ENCODE results near the gene PSME2. TPM values are rescaled to one million over a fixed set of nuclear protein-coding genes. Genes with fewer than 3 reads are reported as not detected.
A peak's percentile ranks its signal among the peaks of the same experiment; 100 is the strongest.

PSME2 gene
- total RNA-seq, 2 experiments from 2014 or later, result 577 to 623 TPM

DNA sequence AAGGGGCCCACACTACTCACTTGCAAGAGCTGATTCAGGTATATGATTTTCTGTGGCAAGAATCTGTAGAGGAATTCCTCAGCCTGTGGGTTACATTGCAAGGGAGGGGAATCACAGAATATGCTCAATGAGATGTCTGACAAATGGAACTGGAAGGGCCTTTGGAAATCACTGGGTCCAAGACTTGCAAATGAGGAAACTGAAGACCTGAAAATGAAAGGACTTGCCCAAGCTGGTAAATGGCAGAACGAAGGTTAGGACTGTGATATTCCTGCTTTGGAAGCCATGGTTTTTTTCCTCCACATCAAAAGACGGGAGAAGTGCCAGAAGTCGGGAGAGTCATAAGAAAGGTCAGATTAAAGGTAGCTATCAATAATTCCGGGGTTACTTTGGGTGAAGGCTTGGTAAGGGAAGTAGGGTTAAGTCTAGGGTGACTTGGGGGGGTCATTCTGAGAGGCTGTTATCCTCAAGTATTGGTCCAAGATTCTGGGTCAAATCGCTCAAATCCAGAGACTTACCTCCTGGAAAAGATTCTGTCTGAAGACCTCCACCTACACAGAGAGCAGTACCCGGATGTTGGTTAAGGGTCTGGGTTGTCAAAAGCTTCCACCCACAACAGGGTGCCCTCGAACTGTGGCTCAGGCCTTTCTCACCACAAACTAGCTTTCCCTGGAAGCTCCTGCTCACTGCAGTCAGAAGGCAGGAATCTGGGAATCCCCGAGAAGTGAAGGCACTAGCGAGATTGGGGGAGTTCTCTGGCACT is 539 bp downstream of the PSME2 start:
- Mint-ChIP-seq H3K27ac (peak overlapping the region; percentile 99), H3K9me3 (ENCODE audit: low read depth) (no peaks in the 10 kb centered on the region), H3K4me3 (peak overlapping the region; percentile 94), H3K4me1 (peaks cover 69% of the 10 kb centered on the region), H3K27me3 (no peaks in the 10 kb centered on the region), H3K36me3 (peaks cover 70% of the 10 kb centered on the region)
- ATAC-seq, result no peak
- CTCF ChIA-PET, result interaction anchor here (0.5 to 7.4 kb wide), 10 partner anchors 9 to 165 kb away, joined by 3 to 99 read pairs (median 5); partner anchors contain the start of genes IRF9, LTB4R, PSME1 and TINF2
- no peak for DNase-seq

DNA sequence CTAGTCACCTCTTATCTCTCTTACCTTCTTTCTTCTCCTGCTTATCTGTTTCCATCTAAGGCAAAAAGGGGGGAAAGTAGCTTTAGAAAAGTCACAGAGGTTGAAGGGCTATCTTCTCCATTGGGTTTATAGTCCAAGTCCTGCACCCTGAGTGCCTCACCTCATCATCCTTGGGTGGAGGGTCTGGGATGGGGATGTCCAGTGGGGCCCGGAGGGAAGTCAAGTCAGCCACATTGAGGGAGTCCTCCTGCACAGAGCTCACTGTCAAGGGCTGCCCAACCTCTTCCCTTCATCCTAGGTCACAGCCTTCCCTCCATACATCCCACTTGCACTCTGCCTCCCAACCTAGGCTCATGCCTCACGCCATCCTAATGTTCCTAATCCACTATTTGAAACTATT is 1.2 kb downstream of the PSME2 start:
- CTCF ChIA-PET, result interaction anchor here (0.5 to 7.4 kb wide), 4 partner anchors 8 to 166 kb away, joined by 3 to 99 read pairs (median 18); partner anchors contain the start of genes IRF9, LTB4R and PSME1
- peaks cover 70% of the 10 kb centered on the region for H3K36me3 Mint-ChIP-seq
- no peaks in the 10 kb centered on the region for H3K9me3 Mint-ChIP-seq (ENCODE audit: low read depth)
- peak overlapping the region; percentile 99 for H3K27ac Mint-ChIP-seq
- DNase-seq (no peak), ATAC-seq (no peak)
- H3K27me3 Mint-ChIP-seq, result no peaks in the 10 kb centered on the region
- H3K4me1 Mint-ChIP-seq, result peaks cover 63% of the 10 kb centered on the region
- H3K4me3 Mint-ChIP-seq, result peak overlapping the region; percentile 94

DNA sequence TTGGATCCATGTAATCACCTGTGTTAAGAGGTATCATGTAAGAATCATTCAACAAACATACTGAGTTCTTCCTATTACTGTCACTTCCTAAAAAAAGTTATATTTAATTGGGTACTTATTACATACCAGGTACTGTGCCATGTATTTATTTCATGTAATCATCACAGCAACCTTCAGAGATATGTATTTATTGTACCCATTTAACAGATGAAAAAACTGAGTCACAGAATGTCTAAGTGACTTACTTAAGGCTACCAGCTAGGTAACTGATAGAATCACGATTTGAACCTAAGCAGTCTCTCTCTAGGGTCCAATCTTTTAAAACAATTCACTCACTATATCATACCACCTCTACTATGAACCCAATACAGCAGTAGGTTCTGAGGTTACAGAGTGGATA is 2.0 kb downstream of the PSME2 start:
- Mint-ChIP-seq H3K27me3 (no peaks in the 10 kb centered on the region), H3K27ac (peak overlapping the region; percentile 64), H3K9me3 (ENCODE audit: low read depth) (no peaks in the 10 kb centered on the region), H3K4me1 (peaks cover 61% of the 10 kb centered on the region), H3K36me3 (peaks cover 69% of the 10 kb centered on the region), H3K4me3 (peak overlapping the region; percentile 94)
- CTCF ChIA-PET, result interaction anchor here (2.4 kb wide), 1 partner anchor 17 kb away, joined by 10 read pairs; the partner anchor contains the start of gene IRF9
- DNase-seq (no peak), ATAC-seq (no peak)

DNA sequence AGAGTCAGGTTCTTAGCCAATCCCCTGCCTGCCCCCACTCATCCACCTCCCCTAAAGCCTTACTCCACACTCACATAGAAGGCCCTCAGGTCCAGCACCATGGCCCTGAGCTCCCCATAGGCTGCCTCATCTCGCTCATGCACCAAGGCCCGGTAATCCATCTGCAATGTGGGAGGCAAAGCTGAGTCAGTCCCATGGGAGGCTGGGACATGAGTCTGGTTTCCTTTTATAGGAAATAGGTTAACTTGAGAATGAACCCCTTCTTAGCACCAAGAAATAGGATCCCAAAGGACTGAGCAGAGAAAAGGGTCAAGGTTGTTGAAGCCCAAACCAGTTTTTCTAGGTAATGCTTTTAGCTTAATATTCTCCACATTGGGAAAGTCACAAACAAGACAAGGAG is 2.9 kb downstream of the PSME2 start:
- peaks cover 69% of the 10 kb centered on the region for H3K36me3 Mint-ChIP-seq
- no peaks in the 10 kb centered on the region for H3K9me3 Mint-ChIP-seq (ENCODE audit: low read depth)
- no peak for DNase-seq
- H3K4me3 Mint-ChIP-seq, result no peak overlapping the region
- H3K27me3 Mint-ChIP-seq, result no peaks in the 10 kb centered on the region
- ATAC-seq, result no peak
- CTCF ChIA-PET, result interaction anchor here (2.4 kb wide), 1 partner anchor 18 kb away, joined by 10 read pairs; the partner anchor contains the start of gene IRF9
- peaks cover 61% of the 10 kb centered on the region for H3K4me1 Mint-ChIP-seq
- peak overlapping the region; percentile 45 for H3K27ac Mint-ChIP-seq

DNA sequence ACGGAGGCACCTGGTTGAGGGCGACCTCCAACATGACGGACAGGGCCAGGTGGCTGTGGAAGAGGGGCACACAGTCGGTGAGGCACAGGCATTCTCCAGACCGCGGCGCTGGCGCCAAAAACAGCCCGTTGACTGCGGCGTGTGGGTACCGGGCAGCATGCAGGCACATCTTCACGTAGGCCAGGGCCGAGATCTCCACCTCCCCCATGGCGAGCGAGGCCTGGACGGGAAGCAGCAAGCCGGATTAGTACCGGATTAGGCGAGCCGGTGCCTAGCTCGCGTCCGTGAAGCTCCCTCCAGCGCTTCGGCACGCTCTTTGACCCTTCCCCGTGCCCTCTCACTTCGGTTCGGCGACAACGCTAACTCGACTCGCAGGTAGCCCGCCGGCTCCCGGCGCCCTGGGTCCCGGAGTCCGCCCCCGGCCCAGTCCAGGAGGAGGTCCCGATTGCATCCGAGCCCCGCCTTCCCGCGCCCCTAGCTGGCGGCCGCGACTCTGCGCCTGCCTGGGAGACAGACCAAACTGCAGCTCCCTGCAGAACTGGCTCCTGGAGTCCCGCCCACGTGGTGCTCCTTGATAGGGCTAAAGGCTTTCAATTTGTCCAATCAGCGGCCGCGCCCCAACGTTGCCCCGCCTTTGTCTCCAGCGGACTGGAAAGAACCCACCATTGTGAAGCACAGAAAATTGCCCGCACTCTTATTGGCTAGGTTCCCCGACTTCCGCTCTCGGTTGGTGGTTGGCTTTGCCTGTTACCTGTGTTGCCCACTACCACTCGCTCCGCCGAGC is 5.1 kb downstream of the PSME2 start, which contains the start of gene EMC9:
TSS of gene EMC9 (minus strand) at position 495 of the 784 bp plus-strand sequence. CDS start at position 208, 287 bp downstream.
- peak within 1 kb of the TSS; percentile 91 for H3K27ac Mint-ChIP-seq
- CTCF ChIA-PET, result interaction anchor here (0.6 to 7.3 kb wide), 16 partner anchors 9 to 188 kb away, joined by 3 to 69 read pairs (median 3); partner anchors contain the start of genes CIDEB, DHRS4, IRF9 and PCK2
- H3K4me3 Mint-ChIP-seq, result peak within 1 kb of the TSS; percentile 98
- no peaks in the 10 kb centered on the region for H3K9me3 Mint-ChIP-seq (ENCODE audit: low read depth)
- peaks cover 78% of the 10 kb centered on the region for H3K36me3 Mint-ChIP-seq
- H3K27me3 Mint-ChIP-seq, result no peaks in the 10 kb centered on the region
- peak; percentile 91 for ATAC-seq
- H3K4me1 Mint-ChIP-seq, result peaks cover 74% of the 10 kb centered on the region
- DNase-seq, result peak; percentile 100

DNA sequence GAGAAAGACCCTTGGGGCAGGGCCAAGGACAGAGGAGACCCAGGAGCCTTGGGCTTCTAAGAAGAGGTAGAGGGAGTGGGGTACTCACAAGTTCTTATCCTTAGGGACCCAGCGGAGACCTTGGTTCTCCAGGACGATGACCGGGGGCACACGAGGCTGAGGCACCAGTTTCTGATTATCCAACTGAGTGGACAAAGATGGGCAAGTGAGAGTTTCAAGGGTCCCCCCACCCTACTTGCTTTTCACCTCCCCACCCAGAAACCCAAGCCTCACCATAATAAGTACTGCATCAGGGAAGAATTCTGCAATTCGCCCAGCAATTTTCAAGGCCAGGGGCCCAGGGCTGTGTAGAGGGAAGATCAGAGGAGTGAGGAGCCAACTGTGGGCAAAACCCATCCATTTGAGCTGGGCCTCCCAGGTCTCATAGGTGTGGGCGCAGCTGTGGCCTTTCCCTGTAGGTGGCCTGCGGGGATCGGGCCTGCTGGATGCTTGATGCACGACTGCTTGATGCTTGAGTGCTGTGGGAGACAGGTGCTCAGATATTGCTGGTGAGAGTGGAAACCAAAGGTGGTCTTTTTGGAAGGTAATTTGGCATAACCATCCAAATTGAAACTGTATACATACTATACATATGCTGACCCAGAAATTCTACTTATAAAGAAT is 7.0 kb downstream of the PSME2 start:
- Mint-ChIP-seq H3K9me3 (ENCODE audit: low read depth) (no peaks in the 10 kb centered on the region), H3K27ac (peak overlapping the region; percentile 29), H3K4me3 (peak overlapping the region; percentile 98), H3K4me1 (peaks cover 64% of the 10 kb centered on the region), H3K36me3 (peaks cover 63% of the 10 kb centered on the region), H3K27me3 (no peaks in the 10 kb centered on the region)
- ATAC-seq (no peak), DNase-seq (peak; percentile 61)
- CTCF ChIA-PET, result interaction anchor here (1.6 to 7.3 kb wide), 3 partner anchors 22 to 44 kb away, joined by 3 to 69 read pairs (median 52); partner anchors contain the start of genes DCAF11, IRF9 and NRL

DNA sequence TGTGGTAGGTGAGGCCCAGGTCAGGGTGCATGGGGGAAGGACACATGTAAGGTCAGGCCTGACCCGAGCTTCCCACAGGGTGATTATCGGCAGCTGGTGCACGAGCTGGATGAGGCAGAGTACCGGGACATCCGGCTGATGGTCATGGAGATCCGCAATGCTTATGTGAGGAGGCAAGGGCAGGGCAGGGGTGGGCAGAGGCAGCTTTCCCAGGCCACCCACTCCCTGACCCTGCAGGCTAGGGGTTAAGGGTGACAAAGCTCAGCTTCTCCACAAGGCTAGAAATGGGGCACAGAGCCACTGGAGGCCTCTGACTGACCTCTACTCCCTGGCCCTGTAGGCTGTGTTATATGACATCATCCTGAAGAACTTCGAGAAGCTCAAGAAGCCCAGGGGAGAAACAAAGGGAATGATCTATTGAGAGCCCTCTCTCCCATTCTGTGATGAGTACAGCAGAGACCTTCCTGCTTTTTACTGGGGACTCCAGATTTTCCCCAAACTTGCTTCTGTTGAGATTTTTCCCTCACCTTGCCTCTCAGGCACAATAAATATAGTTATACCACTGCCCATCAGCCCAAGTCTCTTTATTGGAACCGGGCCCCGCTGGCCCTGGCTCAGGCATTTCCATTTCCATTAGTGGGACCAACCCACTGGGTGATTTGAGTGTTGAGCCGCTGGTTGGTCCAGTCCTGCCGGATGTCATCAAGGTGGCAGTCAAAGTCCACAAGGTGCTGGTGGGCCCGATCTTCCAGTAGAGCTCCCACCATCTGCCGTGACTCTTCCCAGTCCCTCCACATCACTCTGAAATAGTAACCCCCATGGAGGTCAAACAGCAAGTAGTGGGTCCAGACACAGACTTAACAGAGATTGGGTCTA is 7.8 kb downstream of the PSME2 start:
- Mint-ChIP-seq H3K27ac (peak overlapping the region; percentile 24), H3K4me3 (peak overlapping the region; percentile 98), H3K4me1 (peaks cover 56% of the 10 kb centered on the region), H3K9me3 (ENCODE audit: low read depth) (no peaks in the 10 kb centered on the region), H3K36me3 (peaks cover 57% of the 10 kb centered on the region), H3K27me3 (no peaks in the 10 kb centered on the region)
- no peak for ATAC-seq
- no peak for DNase-seq
- CTCF ChIA-PET, result interaction anchor here (0.9 to 7.3 kb wide), 5 partner anchors 8 to 195 kb away, joined by 3 to 69 read pairs (median 33); partner anchors contain the start of genes DCAF11, IRF9, NRL and PSME2

DNA sequence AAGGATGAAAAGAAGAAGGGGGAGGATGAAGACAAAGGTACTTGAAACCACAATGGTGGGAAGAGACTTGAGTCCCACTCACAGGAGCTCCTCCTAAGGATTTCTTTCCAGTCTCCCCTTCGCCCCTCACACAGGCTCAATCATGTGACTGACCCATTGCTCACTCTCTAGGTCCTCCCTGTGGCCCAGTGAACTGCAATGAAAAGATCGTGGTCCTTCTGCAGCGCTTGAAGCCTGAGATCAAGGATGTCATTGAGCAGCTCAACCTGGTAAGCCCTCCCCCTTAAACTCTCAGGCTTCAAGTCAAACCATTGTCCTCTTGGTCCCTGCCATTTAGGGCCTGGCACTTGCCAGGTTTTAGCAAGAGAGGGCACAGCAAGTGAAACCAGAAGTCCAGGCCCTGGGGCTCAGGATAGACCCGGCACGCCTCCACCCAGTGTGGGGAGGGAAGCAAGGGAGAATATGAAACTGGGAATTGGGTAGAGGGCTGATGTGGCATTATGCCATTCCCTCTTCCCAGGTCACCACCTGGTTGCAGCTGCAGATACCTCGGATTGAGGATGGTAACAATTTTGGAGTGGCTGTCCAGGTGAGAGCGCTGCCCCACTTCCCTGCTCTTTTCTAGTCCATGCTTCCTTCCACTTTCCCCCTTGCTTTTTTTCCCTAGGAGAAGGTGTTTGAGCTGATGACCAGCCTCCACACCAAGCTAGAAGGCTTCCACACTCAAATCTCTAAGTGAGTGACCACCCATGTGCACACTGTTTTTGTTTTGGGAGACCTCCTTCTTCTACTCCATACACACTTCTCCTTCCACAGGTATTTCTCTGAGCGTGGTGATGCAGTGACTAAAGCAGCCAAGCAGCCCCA is 8.6 kb downstream of the PSME2 start:
- Mint-ChIP-seq H3K9me3 (ENCODE audit: low read depth) (no peaks in the 10 kb centered on the region), H3K36me3 (peaks cover 49% of the 10 kb centered on the region), H3K4me1 (peaks cover 50% of the 10 kb centered on the region), H3K27me3 (no peaks in the 10 kb centered on the region), H3K27ac (peak overlapping the region; percentile 74), H3K4me3 (peak overlapping the region; percentile 91)
- CTCF ChIA-PET, result interaction anchor here (0.7 to 7.3 kb wide), 9 partner anchors 9 to 196 kb away, joined by 3 to 69 read pairs (median 3); partner anchors contain the start of genes DCAF11, IRF9, NRL and PSME2
- no peak for DNase-seq
- no peak for ATAC-seq

DNA sequence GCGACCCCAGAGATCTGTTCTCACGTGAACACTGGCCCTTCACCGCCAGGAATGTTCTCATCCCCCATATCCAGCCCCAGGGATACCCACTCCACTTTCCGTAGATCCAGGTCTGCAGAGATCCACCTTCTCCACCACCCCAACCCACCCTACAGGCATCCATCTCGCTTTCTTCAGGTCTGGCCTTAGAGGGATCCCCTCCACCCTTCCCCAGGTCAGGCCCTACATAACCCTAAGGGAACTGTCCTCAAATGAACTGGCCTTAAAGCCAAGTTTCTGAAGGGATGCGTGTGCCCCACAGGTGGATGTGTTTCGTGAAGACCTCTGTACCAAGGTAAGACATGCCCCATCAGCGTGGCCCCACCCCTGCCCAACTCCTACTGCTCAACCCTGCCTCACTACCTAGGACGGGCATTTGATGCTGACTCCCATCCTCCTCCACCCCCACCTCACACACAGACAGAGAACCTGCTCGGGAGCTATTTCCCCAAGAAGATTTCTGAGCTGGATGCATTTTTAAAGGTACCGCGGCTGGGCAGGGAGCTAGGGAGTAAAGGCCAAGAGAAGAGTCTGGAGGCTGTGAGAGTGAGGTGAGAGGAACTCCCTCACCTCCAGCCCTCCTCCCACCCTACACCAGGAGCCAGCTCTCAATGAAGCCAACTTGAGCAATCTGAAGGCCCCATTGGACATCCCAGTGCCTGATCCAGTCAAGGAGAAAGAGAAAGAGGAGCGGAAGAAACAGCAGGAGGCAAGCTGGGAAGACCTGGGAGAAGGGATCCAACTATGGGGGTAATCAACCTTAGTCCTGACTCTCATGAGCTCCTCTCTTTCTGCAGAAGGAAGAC is 9.5 kb downstream of the PSME2 start:
- Mint-ChIP-seq H3K36me3 (peaks cover 46% of the 10 kb centered on the region), H3K4me1 (peaks cover 52% of the 10 kb centered on the region), H3K27ac (peak overlapping the region; percentile 85), H3K9me3 (ENCODE audit: low read depth) (no peaks in the 10 kb centered on the region), H3K4me3 (peak overlapping the region; percentile 91), H3K27me3 (no peaks in the 10 kb centered on the region)
- CTCF ChIA-PET, result interaction anchor here (0.7 to 7.3 kb wide), 8 partner anchors 10 to 137 kb away, joined by 3 to 69 read pairs (median 10); partner anchors contain the start of genes DCAF11, IRF9, NRL and PSME2
- ATAC-seq, result no peak
- no peak for DNase-seq

DNA sequence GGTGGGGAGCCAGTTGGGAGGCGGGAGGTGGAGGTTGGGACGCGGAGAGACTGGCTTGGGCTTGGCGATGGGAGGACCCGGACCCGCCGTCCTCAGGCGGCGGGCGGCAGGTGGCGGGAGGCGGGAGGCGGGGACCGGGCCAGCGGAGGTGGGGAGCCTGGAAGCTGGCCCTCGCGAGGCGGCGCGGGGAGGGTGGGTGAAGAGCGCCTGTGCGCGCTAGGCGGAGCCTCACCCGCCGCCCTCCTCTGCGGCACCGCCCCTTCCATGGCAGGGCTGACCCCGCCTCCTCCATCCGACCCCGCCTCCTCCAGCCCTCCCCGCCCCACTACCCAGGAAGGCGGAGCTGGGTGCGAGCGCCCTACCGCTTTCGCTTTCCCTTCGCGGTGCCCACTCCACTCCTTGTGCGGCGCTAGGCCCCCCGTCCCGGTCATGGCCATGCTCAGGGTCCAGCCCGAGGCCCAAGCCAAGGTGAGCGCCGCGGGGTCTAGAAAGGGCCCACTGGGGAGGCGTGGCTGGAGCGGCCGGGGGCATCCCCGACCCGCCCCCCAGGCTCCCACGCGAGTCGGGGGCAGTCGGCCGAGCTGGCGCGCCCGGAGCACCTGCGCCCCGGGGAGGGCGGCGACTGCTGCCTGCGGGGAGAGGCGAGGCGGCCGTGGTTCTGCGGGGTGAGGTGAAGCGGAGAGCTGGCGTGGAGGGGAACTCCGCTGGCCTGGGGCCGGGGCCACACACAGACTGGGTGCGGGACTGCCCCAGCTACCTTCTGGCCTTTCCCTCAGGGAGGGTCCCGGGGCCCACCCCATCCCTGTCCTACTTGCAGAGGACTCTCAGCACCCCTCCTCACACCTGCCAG is 10.4 kb downstream of the PSME2 start, which contains the start of gene PSME1:
TSS of gene PSME1 (plus strand) at position 361 of the 850 bp plus-strand sequence. CDS start at position 430, 69 bp downstream.
- CTCF ChIA-PET, result interaction anchor here (0.8 to 7.3 kb wide), 13 partner anchors 9 to 198 kb away, joined by 3 to 69 read pairs (median 4); partner anchors contain the start of genes DCAF11, IRF9, MDP1 and NRL
- peaks cover 51% of the 10 kb centered on the region for H3K4me1 Mint-ChIP-seq
- H3K27me3 Mint-ChIP-seq, result no peaks in the 10 kb centered on the region
- peak; percentile 94 for ATAC-seq
- peak within 1 kb of the TSS; percentile 91 for H3K4me3 Mint-ChIP-seq
- H3K27ac Mint-ChIP-seq, result peak within 1 kb of the TSS; percentile 85
- peaks cover 44% of the 10 kb centered on the region for H3K36me3 Mint-ChIP-seq
- DNase-seq, result peak; percentile 96
- no peaks in the 10 kb centered on the region for H3K9me3 Mint-ChIP-seq (ENCODE audit: low read depth)

Measured in activated CD8-positive, alpha-beta memory T cell treated with anti-CD3 and anti-CD28 coated beads, Interleukin-2, amount 10 ng/mL, durations not matched to agents 7 days and 5 days (primary cell).